Measurements from ENCODE around the gene C16orf86. TPM values are rescaled to one million over a fixed set of nuclear protein-coding genes. Genes with fewer than 3 reads are reported as not detected.

The C16orf86 gene
- total and polyA plus RNA-seq, 2 of the 8 experiments (the other 6 are each of a cell fraction or from before 2014, with no cell fraction given), result 1.4 to 2.3 TPM

DNA sequence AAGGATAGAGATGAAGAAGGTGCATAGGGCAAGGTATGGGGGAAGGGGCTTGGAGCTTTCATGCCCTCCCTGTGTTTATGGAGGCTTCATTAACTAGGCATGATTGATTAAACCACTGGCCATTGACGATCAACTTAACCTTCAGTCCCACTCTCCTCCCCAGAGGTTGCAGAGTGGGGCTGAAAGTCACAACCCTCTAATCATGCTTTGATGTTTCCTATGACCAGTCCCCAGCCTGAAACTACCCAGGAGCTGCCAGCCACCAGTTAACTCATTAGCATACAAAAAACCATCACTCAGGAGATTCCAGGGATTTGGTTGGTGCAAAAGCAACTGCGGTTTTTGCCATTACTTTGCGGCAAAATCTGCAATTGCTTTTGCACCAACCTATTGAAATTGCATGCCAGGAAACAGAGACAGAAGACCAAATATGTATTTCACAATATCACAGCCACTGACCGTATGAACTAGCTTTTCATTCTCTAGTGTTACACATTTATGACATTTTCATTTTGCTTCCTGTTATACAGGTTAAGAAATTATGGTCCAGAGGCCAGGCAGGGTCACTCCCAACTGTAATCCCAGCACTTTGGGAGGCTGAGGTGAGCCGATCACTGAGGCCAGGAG lies 47.1 kb downstream of the C16orf86 start (continued):
- TF ChIP-seq CHD2 (IDR thresholded peaks at IDR 0.05; ENCODE audit: low read length) (no peak), CREB1 (IDR thresholded peaks at IDR 0.05) (no peak), RNF2 (IDR thresholded peaks at IDR 0.05; ENCODE audit: borderline replicate concordance, low read depth, low read length, missing control alignments, poor library complexity, severe bottlenecking) (no peak), CBX5 (IDR thresholded peaks at IDR 0.05; ENCODE audit: low read depth, low read length) (no peak), JUN (IDR thresholded peaks at IDR 0.05; ENCODE audit: low read depth, low read length) (no peak), FOSL1 (IDR thresholded peaks at IDR 0.05; ENCODE audit: insufficient read depth, low read depth, low read length) (no peak), CEBPB (IDR thresholded peaks at IDR 0.05; ENCODE audit: low read depth, low read length) (no peak)

All from H1 (cell line).